HG03095 (cell line): ENCODE results near the gene WDR74.
"Not testable (repeated sequence)": the region's sequence is repeated elsewhere in the genome, so short reads cannot be mapped to it uniquely, and the experiment has no call there.

Source experiments
- ATAC-seq: cut with Tn5 transposase; IDR thresholded peaks from one replicate; pipeline ENCODE4 v1.9.1; 2021; ENCODE audit warnings: moderate library complexity; ENCODE audit not compliant: unreplicated experiment

The WDR74 gene

GRCh38 chr11:62842171-62842741, 2.9 kb upstream of the WDR74 start:
- no peak for ATAC-seq

- ATAC-seq: peak; percentile 47
Measured at GRCh38 chr11:62841361-62842170, 2.2 kb upstream of the WDR74 start.

GRCh38 chr11:62840721-62841360, 1.5 kb upstream of the WDR74 start:
- not testable (repeated sequence) for ATAC-seq

GRCh38 chr11:62835336-62835735, 4.1 kb downstream of the WDR74 start:
- no peak for ATAC-seq

GRCh38 chr11:62832336-62833234, 6.8 kb downstream of the WDR74 start, which contains the start of gene TEX54:
TEX54 (minus strand) TSS chr11:62832841.
- ATAC-seq: peak; percentile 14

GRCh38 chr11:62831520-62832335, 7.7 kb downstream of the WDR74 start, which contains the start of gene STX5:
STX5 (minus strand) TSS chr11:62832051; CDS start chr11:62831243, 808 bp downstream.
- peak; percentile 78 for ATAC-seq

GRCh38 chr11:62830904-62831519, 8.4 kb downstream of the WDR74 start:
- peak; percentile 3 for ATAC-seq

GRCh38 chr11:62828130-62828529, 11.3 kb downstream of the WDR74 start:
- ATAC-seq: not testable (repeated sequence)

GRCh38 chr11:62823677-62824076, 15.7 kb downstream of the WDR74 start:
- ATAC-seq: no peak

GRCh38 chr11:62817129-62817528, 22.3 kb downstream of the WDR74 start:
- no peak for ATAC-seq

- no peak for ATAC-seq
Measured at GRCh38 chr11:62816557-62816956, 22.8 kb downstream of the WDR74 start.

- ATAC-seq: no peak
Measured at GRCh38 chr11:62811659-62812058, 27.7 kb downstream of the WDR74 start.

- ATAC-seq: no peak
Measured at GRCh38 chr11:62810748-62811147, 28.6 kb downstream of the WDR74 start.

- no peak for ATAC-seq
Measured at GRCh38 chr11:62806611-62807121, 32.7 kb downstream of the WDR74 start.

- ATAC-seq: no peak
Measured at GRCh38 chr11:62805961-62806441, 33.4 kb downstream of the WDR74 start.

GRCh38 chr11:62805076-62805892, 34.1 kb downstream of the WDR74 start, which contains the start of gene NXF1:
NXF1 (minus strand) TSS chr11:62805440; CDS start chr11:62805356, 84 bp downstream.
- ATAC-seq: peak; percentile 68

GRCh38 chr11:62804310-62805075, 34.9 kb downstream of the WDR74 start:
- no peak for ATAC-seq
